Smooth muscle cell (in vitro differentiated cells): ENCODE data around the gene RASAL3. TPM values are rescaled to one million over a fixed set of nuclear protein-coding genes. Genes with fewer than 3 reads are reported as not detected.

ENCODE experiments used
- DNase-seq: peaks from one replicate; lab custom pipeline; 2025; ENCODE audit not compliant: unreplicated experiment; lab: John Stamatoyannopoulos, UW
- H2AFZ ChIP-seq: fragments of 200-600 bp; sonication (generic); 2 replicates; pipeline ENCODE4 v1.6.0; 2016; ENCODE audit warnings: antibody characterized with exemption, low read depth, mild to moderate bottlenecking
- H3F3A ChIP-seq: fragments of 200-600 bp; sonication (generic); 2 replicates; pipeline ENCODE4 v1.6.0; 2017; ENCODE audit warnings: antibody characterized with exemption, low read depth
- H3K27ac ChIP-seq: fragments of 200-600 bp; sonication (generic); 2 replicates; pipeline ENCODE4 v1.5.1; 2016; ENCODE audit warnings: low read depth, mild to moderate bottlenecking
- H3K27me3 ChIP-seq: fragments of 200-600 bp; sonication (generic); 2 replicates; pipeline ENCODE4 v1.6.1; 2016; ENCODE audit warnings: low read depth, mild to moderate bottlenecking
- H3K36me3 ChIP-seq: fragments of 200-600 bp; sonication (generic); 2 replicates; pipeline ENCODE4 v1.5.1; 2016; ENCODE audit warnings: low read depth
- H3K4me1 ChIP-seq: fragments of 200-600 bp; sonication (generic); 2 replicates; pipeline ENCODE4 v1.5.1; 2016; ENCODE audit warnings: low read depth
- H3K4me2 ChIP-seq: fragments of 200-600 bp; sonication (generic); 2 replicates; pipeline ENCODE4 v1.6.0; 2016; ENCODE audit warnings: mild to moderate bottlenecking
- H3K4me3 ChIP-seq: fragments of 200-600 bp; sonication (generic); 2 replicates; pipeline ENCODE4 v1.5.1; 2016; ENCODE audit warnings: mild to moderate bottlenecking
- H3K79me2 ChIP-seq: fragments of 200-600 bp; sonication (generic); 2 replicates; pipeline ENCODE4 v1.6.0; 2016; ENCODE audit warnings: low read depth, mild to moderate bottlenecking
- H3K9ac ChIP-seq: fragments of 200-600 bp; sonication (generic); 2 replicates; pipeline ENCODE4 v1.6.0; 2016; ENCODE audit warnings: low read depth
- H3K9me3 ChIP-seq: fragments of 200-600 bp; sonication (generic); replicated peaks from 2 replicates; pipeline ENCODE4 v1.5.1; 2016; ENCODE audit warnings: low read depth
- H4K20me1 ChIP-seq: fragments of 200-600 bp; sonication (generic); 2 replicates; pipeline ENCODE4 v1.6.0; 2016; ENCODE audit warnings: low read depth
- WGBS: methylation state at CpG from one replicate; pipeline ENCODE4 v1.1.7; 2016; ENCODE audit warnings: low lambda C conversion rate; 5-methylcytosine and 5-hydroxymethylcytosine counted together
- polyA plus RNA-seq: library from polyadenylated mRNA; unstranded; fragments of >200 nt; fragmentation: Nextera tagmentation; extraction: Ambion mirVana; gene quantifications from 2 replicates; pipeline ENCODE4 v1.2.1, GENCODE V29; 2016
- total RNA-seq: library from RNA; depleted of rRNA; stranded (reverse); fragments of >200 nt; gene quantifications from 2 replicates; pipeline ENCODE4 v1.2.3, GENCODE V29; 2014
- TF ChIP-seq, protein P1 (sequence below): fragments of 200-600 bp; sonication (generic); IDR thresholded peaks from 2 replicates; pipeline ENCODE4 v1.5.1; 2017; ENCODE audit warnings: borderline replicate concordance, mild to moderate bottlenecking, antibody characterized with exemption; ENCODE audit not compliant: insufficient read depth, poor library complexity, severe bottlenecking

The RASAL3 gene
- total and polyA plus RNA-seq, 2 experiments from 2014 or later, result 0.24 TPM; not detected in 1

DNA sequence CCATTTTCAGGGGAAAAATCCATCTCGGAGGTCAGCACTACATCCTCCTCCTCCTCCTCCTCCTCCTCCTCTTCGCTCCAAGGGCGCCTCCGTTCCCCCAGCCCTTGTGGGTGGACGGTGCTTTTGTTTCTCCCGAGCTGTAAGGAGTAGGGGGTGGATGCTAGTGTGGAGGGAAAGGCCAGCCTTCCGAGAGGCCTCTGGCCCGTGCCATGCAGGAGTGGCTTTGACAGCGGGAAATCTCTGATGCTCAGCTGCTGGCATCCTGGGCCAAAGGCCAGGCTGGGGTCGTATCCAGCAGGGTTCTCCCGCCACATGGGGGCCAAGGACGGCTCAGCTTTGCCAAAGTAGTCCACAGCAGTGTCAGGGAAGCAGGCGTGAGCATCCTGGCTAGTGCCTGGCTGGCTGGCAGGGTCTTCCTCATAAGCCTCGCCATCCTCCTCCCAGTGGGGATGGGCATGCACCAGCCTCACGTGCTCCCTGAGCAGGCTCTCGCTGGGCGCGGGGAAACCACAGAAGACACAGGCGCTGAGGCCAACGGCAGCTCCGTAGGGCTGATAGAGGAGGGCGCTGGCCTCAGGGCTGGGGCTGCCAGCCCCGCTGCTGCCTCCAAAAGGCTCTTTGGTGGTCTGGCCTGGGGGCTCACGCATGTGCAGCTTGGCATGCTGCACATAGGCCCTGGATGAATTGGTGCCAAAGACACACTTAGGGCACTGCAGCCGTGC is 25.1 kb downstream of the RASAL3 start:
- Histone ChIP-seq H3K27me3 (no peaks in the 10 kb centered on the region), H3K4me2 (no peak overlapping the region), H3K9me3 (no peaks in the 10 kb centered on the region), H3K9ac (no peak overlapping the region), H3K4me1 (no peaks in the 10 kb centered on the region), H3F3A (no peaks in the 10 kb centered on the region), H3K79me2 (no peaks in the 10 kb centered on the region), H2AFZ (no peak overlapping the region), H3K27ac (no peak overlapping the region), H3K4me3 (no peak overlapping the region), H3K36me3 (no peaks in the 10 kb centered on the region), H4K20me1 (no peaks in the 10 kb centered on the region)
- TF ChIP-seq, protein P1, sequence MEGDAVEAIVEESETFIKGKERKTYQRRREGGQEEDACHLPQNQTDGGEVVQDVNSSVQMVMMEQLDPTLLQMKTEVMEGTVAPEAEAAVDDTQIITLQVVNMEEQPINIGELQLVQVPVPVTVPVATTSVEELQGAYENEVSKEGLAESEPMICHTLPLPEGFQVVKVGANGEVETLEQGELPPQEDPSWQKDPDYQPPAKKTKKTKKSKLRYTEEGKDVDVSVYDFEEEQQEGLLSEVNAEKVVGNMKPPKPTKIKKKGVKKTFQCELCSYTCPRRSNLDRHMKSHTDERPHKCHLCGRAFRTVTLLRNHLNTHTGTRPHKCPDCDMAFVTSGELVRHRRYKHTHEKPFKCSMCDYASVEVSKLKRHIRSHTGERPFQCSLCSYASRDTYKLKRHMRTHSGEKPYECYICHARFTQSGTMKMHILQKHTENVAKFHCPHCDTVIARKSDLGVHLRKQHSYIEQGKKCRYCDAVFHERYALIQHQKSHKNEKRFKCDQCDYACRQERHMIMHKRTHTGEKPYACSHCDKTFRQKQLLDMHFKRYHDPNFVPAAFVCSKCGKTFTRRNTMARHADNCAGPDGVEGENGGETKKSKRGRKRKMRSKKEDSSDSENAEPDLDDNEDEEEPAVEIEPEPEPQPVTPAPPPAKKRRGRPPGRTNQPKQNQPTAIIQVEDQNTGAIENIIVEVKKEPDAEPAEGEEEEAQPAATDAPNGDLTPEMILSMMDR, result no peak
- 94% methylated on average over 25 of the region's 25 CpGs for WGBS
- DNase-seq, result no peak

DNA sequence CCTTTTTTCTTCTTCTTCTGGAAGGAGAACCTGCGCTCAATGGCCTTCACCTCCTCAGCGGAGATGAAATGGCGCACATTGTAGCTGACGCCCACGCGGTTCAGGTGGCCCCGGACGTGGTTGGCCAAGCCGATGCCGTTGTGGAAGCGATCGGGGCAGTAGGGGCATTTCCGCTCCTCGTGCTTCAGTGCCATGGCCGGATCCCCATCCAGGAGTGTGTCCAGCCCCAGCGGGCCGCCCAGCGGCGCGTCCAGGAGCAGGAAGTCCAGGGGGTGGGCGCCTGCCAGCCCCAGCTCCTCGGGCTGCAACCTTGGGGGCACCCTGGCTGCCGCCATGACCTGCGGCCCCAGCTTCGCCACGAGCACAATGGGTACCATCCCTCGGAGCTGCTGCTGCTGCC is 25.8 kb downstream of the RASAL3 start:
- peaks cover 1% of the 10 kb centered on the region for H3F3A ChIP-seq
- 97% methylated on average over 27 of the region's 27 CpGs for WGBS
- H4K20me1 ChIP-seq, result no peaks in the 10 kb centered on the region
- H3K4me2 ChIP-seq, result no peak overlapping the region
- no peaks in the 10 kb centered on the region for H3K36me3 ChIP-seq
- no peak overlapping the region for H3K4me3 ChIP-seq
- H3K9ac ChIP-seq, result no peak overlapping the region
- no peak for DNase-seq
- H2AFZ ChIP-seq, result no peak overlapping the region
- H3K27me3 ChIP-seq, result no peaks in the 10 kb centered on the region
- no peak overlapping the region for H3K27ac ChIP-seq
- H3K79me2 ChIP-seq, result no peaks in the 10 kb centered on the region
- TF ChIP-seq, protein P1, result no peak
- H3K9me3 ChIP-seq, result no peaks in the 10 kb centered on the region
- H3K4me1 ChIP-seq, result no peaks in the 10 kb centered on the region

DNA sequence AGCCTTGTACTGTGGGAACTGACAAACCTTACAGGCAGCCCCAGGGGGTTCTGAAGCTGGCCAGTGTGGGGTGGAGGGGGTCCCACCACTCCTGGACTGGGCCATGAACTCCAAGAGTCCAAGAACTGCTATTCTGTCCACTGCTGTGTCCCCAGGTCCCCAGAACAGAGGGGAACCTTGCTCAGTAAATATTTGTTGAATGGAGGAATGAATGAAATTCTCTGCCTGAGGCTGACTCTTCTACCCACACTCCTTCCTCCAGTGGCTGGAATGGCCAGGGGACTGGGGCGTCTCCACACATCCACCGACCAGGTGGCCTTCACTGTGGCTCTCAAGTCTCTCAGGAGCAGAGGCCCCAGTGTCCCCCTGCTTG is 26.2 kb downstream of the RASAL3 start:
- Histone ChIP-seq H3F3A (peaks cover 4% of the 10 kb centered on the region), H4K20me1 (no peaks in the 10 kb centered on the region), H3K27ac (no peak overlapping the region), H3K9me3 (no peaks in the 10 kb centered on the region), H2AFZ (no peak overlapping the region), H3K79me2 (no peaks in the 10 kb centered on the region), H3K4me1 (peaks cover 4% of the 10 kb centered on the region), H3K9ac (no peak overlapping the region), H3K27me3 (no peaks in the 10 kb centered on the region), H3K4me2 (no peak overlapping the region), H3K4me3 (no peak overlapping the region), H3K36me3 (no peaks in the 10 kb centered on the region)
- WGBS, result 85% methylated on average over 2 of the region's 2 CpGs
- DNase-seq, result no peak
- TF ChIP-seq, protein P1, result no peak

DNA sequence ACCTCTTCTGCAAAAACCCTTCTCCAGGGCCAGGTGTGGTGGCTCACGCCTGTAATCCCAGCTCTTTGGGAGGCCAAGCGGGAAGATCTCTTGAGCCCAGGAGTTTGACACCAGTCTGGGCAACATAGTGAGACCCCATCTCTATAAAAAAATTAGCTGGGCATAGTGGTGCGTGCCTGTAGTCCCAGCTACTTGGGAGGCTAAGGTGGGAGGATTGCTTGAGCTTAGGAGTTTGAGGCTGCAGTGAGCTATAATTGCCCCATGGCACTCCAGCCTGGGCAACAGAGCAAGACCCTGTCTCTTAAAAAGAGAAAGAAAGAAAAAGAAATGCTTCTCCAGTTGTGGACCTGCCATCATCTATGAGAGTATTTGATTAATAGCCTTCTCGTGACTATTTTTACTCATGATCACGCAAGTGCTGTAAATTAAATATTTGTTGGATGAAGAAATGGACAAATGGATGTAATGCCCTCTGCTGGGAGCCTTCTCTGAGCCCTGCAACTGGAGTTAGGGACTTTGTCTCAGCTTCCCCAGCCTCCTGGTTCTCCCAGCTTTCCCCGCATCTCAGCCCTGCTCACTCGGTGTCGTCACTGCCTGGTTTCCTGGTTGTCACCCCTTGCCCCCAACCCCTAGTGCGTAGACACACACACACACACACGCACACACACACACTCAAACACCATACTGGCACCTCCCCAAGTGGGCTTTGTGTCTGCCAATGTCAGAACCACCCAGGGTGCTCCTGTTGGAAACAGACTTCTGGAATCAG is 26.8 kb downstream of the RASAL3 start:
- Histone ChIP-seq H2AFZ (no peak overlapping the region), H4K20me1 (no peaks in the 10 kb centered on the region), H3K79me2 (no peaks in the 10 kb centered on the region), H3K4me3 (no peak overlapping the region), H3K4me1 (peaks cover 5% of the 10 kb centered on the region), H3K9ac (no peak overlapping the region), H3K4me2 (no peak overlapping the region), H3K36me3 (no peaks in the 10 kb centered on the region), H3K27ac (no peak overlapping the region), H3K9me3 (no peaks in the 10 kb centered on the region), H3F3A (peaks cover 4% of the 10 kb centered on the region), H3K27me3 (no peaks in the 10 kb centered on the region)
- DNase-seq, result no peak
- TF ChIP-seq, protein P1, result no peak
- 93% methylated on average over 10 of the region's 10 CpGs for whole genome bisulfite sequencing
